IMR-90 (cell line): ENCODE data around the gene PLA2G2F. TPM values are rescaled to one million over a fixed set of nuclear protein-coding genes. Genes with fewer than 3 reads are reported as not detected.

Experiments
- ATAC-seq: fragments of 200-7000 bp; cut with Tn5 transposase; 2 replicates; pipeline ENCODE4 v1.9.1; 2020; ENCODE audit warnings: low read depth, mild to moderate bottlenecking, moderate library complexity
- BruUV-seq: library from RNA; stranded (reverse); fragments of 400-500 nt; replicated peaks from 2 replicates; lab custom pipeline; 2021; lab: Mats Ljungman, UMichigan
- CTCF ChIA-PET: fragments of 300-600 bp; formaldehyde crosslinking; extraction: SDS; loops from one replicate; lab custom pipeline; 2021; ENCODE audit warnings: antibody characterized with exemption; lab: Yijun Ruan, JAX
- POLR2A ChIA-PET: fragments of 300-600 bp; sonication (Branson Sonifier 250); formaldehyde crosslinking; loops from one replicate; lab custom pipeline; 2022; ENCODE audit warnings: antibody characterized with exemption; ENCODE audit not compliant: unreplicated experiment; lab: Charles Lee
- DNase-seq: peaks from one replicate; pipeline ENCODE4 v3.0.0; 2013
- H2AFZ ChIP-seq: replicated peaks from 2 replicates; pipeline ENCODE3; 2013; ENCODE audit warnings: low read length, mild to moderate bottlenecking; ENCODE audit not compliant: poor library complexity
- H2AK5ac ChIP-seq: 2 replicates; pipeline ENCODE4 v1.6.1; 2013; ENCODE audit warnings: low read depth, low read length, inconsistent platforms
- H2AK9ac ChIP-seq: replicated peaks from 2 replicates; pipeline ENCODE3; 2013; ENCODE audit warnings: mild to moderate bottlenecking, low read depth, low read length, moderate library complexity; ENCODE audit not compliant: poor library complexity
- H2BK120ac ChIP-seq: 2 replicates; pipeline ENCODE4 v1.6.1; 2013; ENCODE audit warnings: low read depth, low read length, inconsistent platforms
- H2BK15ac ChIP-seq: 3 replicates; pipeline ENCODE4 v1.6.1; 2013; ENCODE audit warnings: low read depth, low read length, inconsistent platforms
- H2BK20ac ChIP-seq: 2 replicates; pipeline ENCODE4 v1.6.1; 2013; ENCODE audit warnings: low read depth, mild to moderate bottlenecking, inconsistent platforms, low read length, moderate library complexity
- H2BK5ac ChIP-seq: 2 replicates; pipeline ENCODE4 v1.6.1; 2013; ENCODE audit warnings: mild to moderate bottlenecking, low read depth, low read length, inconsistent platforms; ENCODE audit not compliant: poor library complexity, severe bottlenecking
- H3K14ac ChIP-seq: replicated peaks from 2 replicates; pipeline ENCODE4 v1.6.1; 2013; ENCODE audit warnings: low read depth, low read length, inconsistent platforms
- H3K18ac ChIP-seq: 2 replicates; pipeline ENCODE4 v1.6.1; 2013; ENCODE audit warnings: low read depth, low read length, control low read depth
- H3K23ac ChIP-seq: 2 replicates; pipeline ENCODE4 v1.6.1; 2013; ENCODE audit warnings: low read depth, low read length, inconsistent platforms
- H3K27ac ChIP-seq: 2 replicates; pipeline ENCODE4 v1.5.1; 2013; ENCODE audit warnings: mild to moderate bottlenecking, control low read depth, low read length; ENCODE audit not compliant: insufficient read depth
- H3K27me3 ChIP-seq: 2 replicates; pipeline ENCODE4 v1.6.1; 2013; ENCODE audit warnings: low read length; ENCODE audit not compliant: control insufficient read depth, insufficient read depth
- H3K36me3 ChIP-seq: 2 replicates; pipeline ENCODE4 v1.6.1; 2013; ENCODE audit warnings: low read length, mixed read lengths; ENCODE audit not compliant: control insufficient read depth, insufficient read depth
- H3K4ac ChIP-seq: 2 replicates; pipeline ENCODE4 v1.6.1; 2013; ENCODE audit warnings: low read depth, low read length, inconsistent platforms
- H3K4me1 ChIP-seq: 2 replicates; pipeline ENCODE4 v1.6.1; 2013; ENCODE audit warnings: low read length, mixed read lengths; ENCODE audit not compliant: control insufficient read depth, insufficient read depth
- H3K4me2 ChIP-seq: 2 replicates; pipeline ENCODE4 v1.6.1; 2013; ENCODE audit warnings: low read depth, mild to moderate bottlenecking, control low read depth, low read length, moderate library complexity
- H3K4me3 ChIP-seq: 2 replicates; pipeline ENCODE4 v1.5.1; 2013; ENCODE audit warnings: low read depth, mild to moderate bottlenecking, control low read depth, low read length, moderate library complexity; ENCODE audit not compliant: insufficient read depth
- H3K56ac ChIP-seq: 2 replicates; pipeline ENCODE4 v1.6.1; 2013; ENCODE audit warnings: low read length, inconsistent platforms; ENCODE audit not compliant: insufficient read depth; ENCODE audit errors: extremely low read depth
- H3K79me1 ChIP-seq, 2 experiments: 2 replicates each; pipeline ENCODE4 v1.6.1; 2013; ENCODE audit warnings: low read length in 2 of 2, inconsistent platforms in 1 of 2, low read depth in 1 of 2
- H3K9ac ChIP-seq: 2 replicates; pipeline ENCODE4 v1.6.1; 2013; ENCODE audit warnings: low read depth, low read length, control low read depth
- H3K9me1 ChIP-seq: 2 replicates; pipeline ENCODE4 v1.6.1; 2013; ENCODE audit warnings: low read length, inconsistent platforms; ENCODE audit not compliant: insufficient read depth
- H3K9me3 ChIP-seq: 2 replicates; pipeline ENCODE4 v1.6.1; 2013; ENCODE audit warnings: low read length; ENCODE audit not compliant: control insufficient read depth, insufficient read depth
- H4K20me1 ChIP-seq: 2 replicates; pipeline ENCODE4 v1.6.1; 2013; ENCODE audit warnings: low read length, inconsistent platforms; ENCODE audit not compliant: insufficient read depth
- H4K5ac ChIP-seq: 2 replicates; pipeline ENCODE4 v1.6.1; 2013; ENCODE audit warnings: mild to moderate bottlenecking, low read depth, low read length, control low read depth
- H4K8ac ChIP-seq, 2 experiments: 2 replicates each; pipeline ENCODE4 v1.6.1; 2013; ENCODE audit warnings: low read depth in 2 of 2, low read length in 2 of 2, control low read depth in 1 of 2, inconsistent platforms in 1 of 2
- H4K91ac ChIP-seq: 2 replicates; pipeline ENCODE4 v1.6.1; 2013; ENCODE audit warnings: low read depth, low read length, inconsistent platforms; ENCODE audit not compliant: insufficient read depth
- ELK1 ChIP-seq: fragments of 150-350 bp; IDR thresholded peaks from 2 replicates; pipeline ENCODE4 v1.6.1; 2016; ENCODE audit warnings: low read depth, mild to moderate bottlenecking, low read length, moderate library complexity, borderline replicate concordance
- MAFK ChIP-seq: IDR thresholded peaks from 2 replicates; pipeline ENCODE4 v1.6.1; 2012; ENCODE audit warnings: low read depth, low read length, improper control_type of control experiment
- MAZ ChIP-seq: IDR thresholded peaks from 2 replicates; pipeline ENCODE4 v1.6.1; 2012; ENCODE audit warnings: low read depth, mild to moderate bottlenecking, low read length, improper control_type of control experiment, moderate library complexity, borderline replicate concordance
- RAD21 ChIP-seq: IDR thresholded peaks from 2 replicates; pipeline ENCODE4 v1.6.1; 2012; ENCODE audit warnings: low read length, improper control_type of control experiment
- WGBS, 2 experiments: methylation state at CpG; one replicate each; pipeline versions ENCODE4 v1.1.5 to v1.1.7; 2013; ENCODE audit warnings: missing lambda C conversion rate in 2 of 2; ENCODE audit not compliant: insufficient read length in 1 of 2; ENCODE audit errors: extremely low coverage in 2 of 2; 5-methylcytosine and 5-hydroxymethylcytosine counted together
- dilution Hi-C: fragments of 300-500 bp; cut with HindIII; formaldehyde crosslinking; loops from one replicate; pipeline ENCODE4 v1.14.3; 2018; ENCODE audit warnings: low sequenced_read_pairs; ENCODE audit not compliant: unreplicated experiment
- in situ Hi-C: fragments of 300-500 bp; cut with MboI; formaldehyde crosslinking; loops from 3 replicates; pipeline ENCODE4 v1.14.3; 2019; ENCODE audit warnings: low sequenced_read_pairs, inconsistent platforms, mixed read lengths
- intact Hi-C: fragments of 100-400 bp; cut with micrococcal nuclease; formaldehyde crosslinking; loops from 2 replicates; pipeline ENCODE4 v1.10.0; 2022
- polyA plus RNA-seq, 3 experiments: library from polyadenylated mRNA; depleted of rRNA; stranded (reverse); fragments of >200 nt; gene quantifications; 2 replicates each; pipeline ENCODE4 v1.2.3, GENCODE V29; 2012; ENCODE audit warnings: low replicate concordance in 1 of 3
- total RNA-seq: library from RNA; depleted of rRNA; stranded (reverse); fragments of >200 nt; gene quantifications from 2 replicates; pipeline ENCODE4 v1.2.3, GENCODE V29; 2012
- TF ChIP-seq, protein P1 (sequence below): conservative IDR thresholded peaks from 2 replicates; pipeline ENCODE4 v1.5.1; 2012; ENCODE audit warnings: mild to moderate bottlenecking, low read depth, low read length, improper control_type of control experiment
- TF ChIP-seq, protein P2 (sequence below): fragments of 150-350 bp; IDR thresholded peaks from 2 replicates; pipeline ENCODE4 v1.6.1; 2017; ENCODE audit warnings: mild to moderate bottlenecking, antibody characterized with exemption, low read length, low read depth

The PLA2G2F gene
- total and polyA plus RNA-seq, 2 of the 4 experiments (the other 2 are of a cell fraction): not detected

- no peak for ATAC-seq
- no peak overlapping the region for H2AK5ac ChIP-seq
- H3K4me2 ChIP-seq: no peak overlapping the region
- no peak overlapping the region for H2BK5ac ChIP-seq
- intact Hi-C loops (no loop called here), in situ Hi-C loops (no loop called here), dilution Hi-C loops (no loop called here)
- no peak overlapping the region for H3K14ac ChIP-seq
- no peak for DNase-seq
- H4K8ac ChIP-seq: no peak overlapping the region
- no peak overlapping the region for H3K4ac ChIP-seq
- no peaks in the 10 kb centered on the region for H3K36me3 ChIP-seq
- H3K27ac ChIP-seq: no peak overlapping the region
- no peak for TF ChIP-seq RAD21
- 0 out of 2 replicates have a peak, but pooled peaks have one; percentile 10 for TF ChIP-seq MAFK
- TF ChIP-seq, protein P1, sequence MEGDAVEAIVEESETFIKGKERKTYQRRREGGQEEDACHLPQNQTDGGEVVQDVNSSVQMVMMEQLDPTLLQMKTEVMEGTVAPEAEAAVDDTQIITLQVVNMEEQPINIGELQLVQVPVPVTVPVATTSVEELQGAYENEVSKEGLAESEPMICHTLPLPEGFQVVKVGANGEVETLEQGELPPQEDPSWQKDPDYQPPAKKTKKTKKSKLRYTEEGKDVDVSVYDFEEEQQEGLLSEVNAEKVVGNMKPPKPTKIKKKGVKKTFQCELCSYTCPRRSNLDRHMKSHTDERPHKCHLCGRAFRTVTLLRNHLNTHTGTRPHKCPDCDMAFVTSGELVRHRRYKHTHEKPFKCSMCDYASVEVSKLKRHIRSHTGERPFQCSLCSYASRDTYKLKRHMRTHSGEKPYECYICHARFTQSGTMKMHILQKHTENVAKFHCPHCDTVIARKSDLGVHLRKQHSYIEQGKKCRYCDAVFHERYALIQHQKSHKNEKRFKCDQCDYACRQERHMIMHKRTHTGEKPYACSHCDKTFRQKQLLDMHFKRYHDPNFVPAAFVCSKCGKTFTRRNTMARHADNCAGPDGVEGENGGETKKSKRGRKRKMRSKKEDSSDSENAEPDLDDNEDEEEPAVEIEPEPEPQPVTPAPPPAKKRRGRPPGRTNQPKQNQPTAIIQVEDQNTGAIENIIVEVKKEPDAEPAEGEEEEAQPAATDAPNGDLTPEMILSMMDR: no peak
- TF ChIP-seq MAZ: no peak
- TF ChIP-seq, protein P2, sequence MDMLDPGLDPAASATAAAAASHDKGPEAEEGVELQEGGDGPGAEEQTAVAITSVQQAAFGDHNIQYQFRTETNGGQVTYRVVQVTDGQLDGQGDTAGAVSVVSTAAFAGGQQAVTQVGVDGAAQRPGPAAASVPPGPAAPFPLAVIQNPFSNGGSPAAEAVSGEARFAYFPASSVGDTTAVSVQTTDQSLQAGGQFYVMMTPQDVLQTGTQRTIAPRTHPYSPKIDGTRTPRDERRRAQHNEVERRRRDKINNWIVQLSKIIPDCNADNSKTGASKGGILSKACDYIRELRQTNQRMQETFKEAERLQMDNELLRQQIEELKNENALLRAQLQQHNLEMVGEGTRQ: no peak
- no peak for TF ChIP-seq ELK1
- H3K4me1 ChIP-seq: no peaks in the 10 kb centered on the region
- no peak overlapping the region for H3K23ac ChIP-seq
- H3K9me1 ChIP-seq: no peaks in the 10 kb centered on the region
- H4K5ac ChIP-seq: no peak overlapping the region
- H2BK15ac ChIP-seq: no peak overlapping the region
- H3K18ac ChIP-seq: no peak overlapping the region
- H3K9me3 ChIP-seq: no peaks in the 10 kb centered on the region
- no peaks in the 10 kb centered on the region for H4K20me1 ChIP-seq
- no peak overlapping the region for H2BK120ac ChIP-seq
- no peak overlapping the region for H2AFZ ChIP-seq
- no peak overlapping the region for H3K4me3 ChIP-seq
- no peaks in the 10 kb centered on the region for H3K79me1 ChIP-seq
- ChIA-PET CTCF (no interaction called here), POLR2A (no interaction called here)
- WGBS, 2 experiments: no CpG with 5 or more reads among the region's 3 CpGs
- H4K91ac ChIP-seq: no peak overlapping the region
- no TSS peak for BruUV-seq
- H2AK9ac ChIP-seq: no peak overlapping the region
- no peak overlapping the region for H3K56ac ChIP-seq
- peaks cover 1% of the 10 kb centered on the region; the same call in 1 of the 2 replicates for H3K27me3 ChIP-seq
- no peak overlapping the region for H2BK20ac ChIP-seq
- H3K9ac ChIP-seq: no peak overlapping the region
These were observed 4.1 kb upstream of the PLA2G2F start for GRCh38 chr1:20134995-20135394.
